Measurements from ENCODE around the gene TPRG1L.

DNA sequence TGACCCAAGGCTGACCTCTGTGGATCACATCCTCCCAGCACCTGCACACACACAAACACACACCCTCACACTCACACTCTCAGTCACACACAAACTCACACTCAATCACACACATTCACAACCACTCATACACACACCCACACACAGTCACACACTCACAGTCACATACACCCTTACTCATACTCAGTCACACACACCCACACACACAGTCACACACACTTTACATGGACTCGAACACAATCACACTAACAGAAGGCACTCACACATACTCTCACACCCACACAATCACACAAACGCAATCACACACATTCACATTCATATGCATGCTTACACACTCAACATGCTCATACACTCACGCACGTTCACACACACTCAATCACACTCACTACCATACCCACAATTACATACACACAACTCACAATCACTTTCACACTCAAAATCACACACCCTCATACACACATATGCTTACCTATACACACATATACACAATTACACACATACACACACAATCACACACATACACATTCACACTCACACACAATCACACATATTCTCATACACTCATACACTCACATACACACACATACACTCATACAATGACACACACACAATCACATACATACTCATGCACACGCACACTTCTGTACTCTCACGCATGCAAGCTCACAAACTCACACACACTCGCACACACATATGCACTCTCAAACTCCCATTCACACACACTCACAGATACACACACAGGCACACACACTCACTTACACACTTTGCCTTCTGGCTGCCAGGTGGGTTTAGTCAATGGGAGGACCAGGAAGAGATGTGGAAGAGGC lies 19.6 kb upstream of the TPRG1L start:
- TF ChIP-seq, protein P1, sequence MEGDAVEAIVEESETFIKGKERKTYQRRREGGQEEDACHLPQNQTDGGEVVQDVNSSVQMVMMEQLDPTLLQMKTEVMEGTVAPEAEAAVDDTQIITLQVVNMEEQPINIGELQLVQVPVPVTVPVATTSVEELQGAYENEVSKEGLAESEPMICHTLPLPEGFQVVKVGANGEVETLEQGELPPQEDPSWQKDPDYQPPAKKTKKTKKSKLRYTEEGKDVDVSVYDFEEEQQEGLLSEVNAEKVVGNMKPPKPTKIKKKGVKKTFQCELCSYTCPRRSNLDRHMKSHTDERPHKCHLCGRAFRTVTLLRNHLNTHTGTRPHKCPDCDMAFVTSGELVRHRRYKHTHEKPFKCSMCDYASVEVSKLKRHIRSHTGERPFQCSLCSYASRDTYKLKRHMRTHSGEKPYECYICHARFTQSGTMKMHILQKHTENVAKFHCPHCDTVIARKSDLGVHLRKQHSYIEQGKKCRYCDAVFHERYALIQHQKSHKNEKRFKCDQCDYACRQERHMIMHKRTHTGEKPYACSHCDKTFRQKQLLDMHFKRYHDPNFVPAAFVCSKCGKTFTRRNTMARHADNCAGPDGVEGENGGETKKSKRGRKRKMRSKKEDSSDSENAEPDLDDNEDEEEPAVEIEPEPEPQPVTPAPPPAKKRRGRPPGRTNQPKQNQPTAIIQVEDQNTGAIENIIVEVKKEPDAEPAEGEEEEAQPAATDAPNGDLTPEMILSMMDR (IDR thresholded peaks at IDR 0.05): no peak
- TF ChIP-seq POLR2A (IDR thresholded peaks at IDR 0.05): no peak

Measured in esophagus squamous epithelium (tissue), 4 donors.